HG03442 (cell line): ENCODE measurements around the gene SAMD4A.

Experiments used
- ATAC-seq: cut with Tn5 transposase; IDR thresholded peaks from one replicate; pipeline ENCODE4 v1.9.1; 2021; ENCODE audit warnings: mild to moderate bottlenecking, moderate library complexity; ENCODE audit not compliant: unreplicated experiment

SAMD4A gene

DNA sequence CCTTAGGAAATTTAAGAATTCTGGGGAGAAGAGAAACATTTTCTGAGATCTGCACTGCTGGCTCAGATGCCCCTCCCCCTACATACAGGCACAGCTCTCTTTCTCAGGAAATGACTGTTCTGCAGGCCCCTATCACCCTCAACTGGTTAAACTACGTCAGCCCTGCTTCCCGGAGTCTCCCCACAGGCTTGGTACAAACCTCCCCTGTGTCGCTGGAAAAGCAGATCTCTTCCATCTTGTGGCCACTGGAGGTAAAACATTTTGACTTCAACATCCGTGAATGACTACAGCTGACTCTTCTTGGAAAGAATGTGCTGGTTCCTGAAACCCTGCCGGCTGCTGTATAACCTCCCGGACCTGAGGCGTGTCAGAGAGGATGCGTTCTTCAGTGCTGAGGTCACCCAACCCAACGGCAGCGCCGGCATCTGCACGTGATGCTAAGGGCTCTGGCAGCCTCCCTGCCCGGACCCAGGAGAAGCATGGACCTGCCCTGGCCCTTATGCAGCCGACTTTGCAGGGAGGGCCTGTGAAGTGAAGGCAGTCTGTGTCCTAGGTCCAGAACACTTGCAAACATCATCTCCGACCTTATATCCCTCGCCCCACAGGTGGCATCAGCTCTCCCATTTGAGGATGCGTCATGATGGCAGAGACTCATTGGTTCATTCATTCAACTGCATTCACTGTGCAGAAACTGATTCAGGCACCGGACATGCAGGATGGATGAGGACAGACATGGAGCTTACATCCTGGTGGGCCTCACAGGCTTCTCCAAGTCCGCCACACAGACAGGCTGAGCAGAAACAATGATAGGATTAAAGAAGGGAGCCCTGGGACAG lies 206.5 kb downstream of the SAMD4A start:
- ATAC-seq = peak; percentile 53

DNA sequence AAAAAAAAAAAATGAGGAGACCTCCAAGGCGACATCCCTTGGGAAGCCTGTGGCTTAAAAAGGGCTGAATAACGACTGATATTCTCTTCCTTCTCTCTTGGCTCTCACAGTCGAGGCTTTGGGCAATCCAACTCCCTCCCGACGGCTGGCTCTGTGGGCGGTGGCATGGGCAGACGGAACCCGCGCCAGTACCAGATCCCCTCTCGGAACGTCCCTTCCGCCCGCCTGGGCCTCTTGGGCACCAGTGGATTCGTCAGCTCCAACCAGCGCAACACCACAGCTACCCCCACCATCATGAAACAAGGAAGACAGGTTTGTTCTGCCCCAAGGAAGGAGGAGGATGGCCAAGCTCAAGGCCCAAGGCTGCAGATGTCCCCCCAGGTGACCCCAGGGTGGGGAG lies 207.9 kb downstream of the SAMD4A start:
- no peak for ATAC-seq

DNA sequence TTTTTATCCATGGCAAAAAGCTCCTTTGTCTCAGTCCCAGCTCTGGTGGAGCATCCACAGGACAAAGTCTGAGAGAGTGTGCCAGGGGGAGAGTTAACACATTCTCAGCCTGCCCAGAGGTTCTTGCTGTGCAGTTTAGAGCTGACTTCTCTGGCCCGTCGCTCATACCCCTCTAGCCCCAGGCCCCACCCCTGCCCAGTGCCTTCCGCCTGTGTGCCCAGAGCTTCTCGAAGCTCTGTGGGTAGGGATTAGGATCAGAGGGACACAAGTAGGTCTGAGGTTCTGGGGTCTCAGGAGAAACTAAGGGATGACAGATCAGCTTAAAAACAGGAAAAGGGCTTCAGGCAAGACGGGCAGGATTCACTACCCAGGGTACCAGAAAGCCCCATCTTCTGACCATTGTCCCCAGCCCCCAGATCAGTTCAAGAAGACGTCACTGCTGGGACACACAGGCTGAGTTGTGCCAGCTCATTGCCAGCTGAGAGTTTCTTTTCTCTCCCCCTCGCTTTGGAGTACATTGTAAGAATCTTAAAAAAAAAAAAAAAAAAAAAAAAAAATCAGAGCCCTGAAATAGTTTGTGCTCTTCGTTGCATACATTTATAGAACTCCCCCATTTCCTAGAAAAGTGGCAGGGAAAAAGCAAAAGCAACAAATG lies 208.7 kb downstream of the SAMD4A start:
- no peak for ATAC-seq

DNA sequence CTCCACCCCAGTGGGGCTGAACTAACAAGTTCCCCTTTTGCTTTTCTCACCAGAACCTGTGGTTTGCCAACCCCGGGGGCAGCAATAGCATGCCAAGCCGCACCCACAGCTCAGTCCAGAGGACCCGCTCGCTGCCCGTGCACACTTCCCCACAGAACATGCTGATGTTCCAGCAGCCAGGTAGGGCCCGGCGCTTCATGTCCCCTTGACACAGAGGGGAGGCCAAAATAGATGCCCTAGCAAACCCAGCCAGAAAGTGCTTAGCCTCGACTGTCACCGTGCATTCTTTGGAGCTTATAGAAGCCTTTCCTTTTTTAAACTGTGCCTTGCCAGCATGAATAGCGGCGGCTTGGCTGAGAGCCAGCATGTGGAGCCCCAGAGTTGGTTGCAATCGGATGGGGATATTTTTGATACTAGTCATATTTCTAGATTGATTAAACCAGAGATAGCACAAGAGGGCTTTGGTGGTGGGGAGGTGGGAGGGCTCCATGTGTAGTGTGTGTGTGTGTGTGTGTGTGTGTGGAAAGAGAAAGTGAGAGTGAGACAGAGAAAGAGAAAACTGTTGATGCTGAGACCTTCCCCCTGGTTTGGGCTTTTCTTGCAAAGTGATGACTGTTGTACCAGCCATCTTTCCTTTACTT lies 209.6 kb downstream of the SAMD4A start:
- peak; percentile 33 for ATAC-seq

DNA sequence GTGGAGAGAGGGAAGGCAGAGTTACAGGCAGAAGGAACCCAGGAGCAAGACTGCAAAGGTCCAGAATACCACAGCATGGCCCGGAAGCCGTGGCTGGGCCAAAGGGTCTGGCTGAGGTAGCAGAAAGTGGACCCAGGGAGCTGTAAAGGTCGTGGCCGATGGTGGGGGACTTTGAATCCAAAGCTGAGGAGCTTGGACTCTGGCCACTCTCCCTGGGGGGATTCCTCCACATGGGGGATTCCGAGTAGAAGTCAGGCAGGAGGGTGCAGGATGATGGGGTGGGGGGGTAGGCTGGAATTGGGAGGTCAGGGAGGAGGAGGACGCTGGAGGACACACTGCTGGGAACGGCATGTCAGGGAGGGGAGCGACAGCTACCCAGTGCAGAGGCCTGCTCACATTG lies 210.5 kb downstream of the SAMD4A start:
- ATAC-seq = no peak

DNA sequence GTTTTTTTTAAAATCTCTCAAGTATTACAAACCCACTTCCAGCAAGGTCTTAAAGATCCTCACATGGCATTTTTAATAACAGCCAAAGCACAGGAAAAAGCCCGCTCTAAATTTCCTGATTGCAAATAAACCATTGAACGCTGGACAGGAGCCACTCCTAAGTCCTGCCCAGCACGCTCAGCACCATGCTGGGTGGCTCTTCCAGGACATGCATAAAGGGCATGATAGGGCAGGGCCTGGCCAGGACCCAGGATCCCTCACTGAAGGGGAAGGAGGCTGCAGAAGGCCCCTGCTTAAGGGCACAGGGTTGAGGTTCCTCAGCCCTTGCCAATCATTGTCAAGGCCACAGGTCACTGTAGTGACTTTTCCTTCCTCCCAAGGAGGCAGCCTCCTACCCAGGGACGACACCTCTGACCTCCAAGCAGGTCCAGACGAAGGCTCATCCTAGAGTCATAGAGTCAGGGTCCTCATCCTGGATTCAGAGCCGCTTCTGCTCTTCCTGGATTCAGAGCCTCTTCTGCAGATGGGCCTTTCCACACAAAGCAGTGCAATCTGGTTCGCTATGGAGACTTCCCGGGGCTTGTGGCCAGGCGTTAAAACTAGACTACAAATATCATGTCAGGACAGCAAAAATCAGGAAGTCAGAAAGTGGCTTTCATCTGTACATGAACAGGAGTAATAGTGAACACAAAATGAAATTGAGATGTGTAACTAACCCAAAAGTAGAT lies 211.9 kb downstream of the SAMD4A start:
- ATAC-seq = no peak

DNA sequence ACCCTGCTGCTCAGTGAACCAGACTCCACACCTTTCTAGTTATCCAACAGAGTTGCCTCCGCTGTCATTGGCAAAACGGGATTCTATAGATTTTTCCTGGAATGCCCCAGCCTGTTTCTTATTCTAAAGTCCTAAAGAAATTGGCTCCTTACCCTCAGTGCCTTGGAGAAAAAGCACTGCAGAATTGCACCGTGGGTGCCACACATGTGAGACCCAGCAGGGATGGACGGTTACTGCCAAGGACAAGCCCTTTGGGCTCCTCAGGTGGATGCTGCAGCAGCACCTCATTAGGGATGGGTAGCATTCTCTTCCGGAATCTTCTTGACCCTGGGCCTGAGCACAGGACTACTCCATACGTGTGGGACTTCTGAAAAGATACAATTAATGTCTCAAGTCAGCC lies 214.2 kb downstream of the SAMD4A start:
- ATAC-seq = no peak

DNA sequence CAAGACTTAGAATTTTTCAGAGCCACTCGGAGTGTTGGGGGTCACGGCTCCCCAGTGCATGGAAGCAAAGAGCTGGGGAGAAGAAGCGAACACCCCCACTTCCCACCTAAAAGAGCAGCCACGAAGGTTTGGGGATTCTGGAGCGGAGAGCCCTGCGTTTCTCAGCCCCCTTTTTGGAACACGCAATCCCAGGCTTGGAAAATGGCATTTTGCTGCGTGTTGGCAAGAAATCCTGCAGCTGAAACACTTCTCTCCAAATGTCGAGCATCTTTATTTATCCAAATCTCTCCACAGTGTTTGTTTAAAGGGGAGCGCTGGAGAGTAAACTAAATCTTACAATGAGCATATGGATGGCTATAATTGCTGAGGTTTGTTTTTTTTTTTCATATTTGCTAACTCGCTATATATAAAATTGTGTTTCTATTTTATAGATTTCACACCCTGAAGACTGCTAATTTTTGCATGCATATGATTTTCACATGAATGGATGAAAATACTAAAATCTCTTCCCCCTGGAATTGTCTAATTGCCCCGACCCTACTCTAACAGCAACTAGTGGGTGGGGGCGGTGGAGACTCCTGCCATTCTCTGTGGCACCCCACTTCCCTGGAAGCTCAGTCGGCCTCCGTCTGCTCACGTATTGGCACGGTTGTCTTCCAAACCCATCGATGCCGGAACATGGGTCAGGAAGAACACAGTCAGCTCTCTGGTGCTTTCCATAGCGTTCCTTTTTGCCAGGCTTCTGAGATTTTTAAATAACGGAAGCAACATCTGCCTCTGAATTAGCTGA lies 215.2 kb downstream of the SAMD4A start:
- no peak for ATAC-seq

DNA sequence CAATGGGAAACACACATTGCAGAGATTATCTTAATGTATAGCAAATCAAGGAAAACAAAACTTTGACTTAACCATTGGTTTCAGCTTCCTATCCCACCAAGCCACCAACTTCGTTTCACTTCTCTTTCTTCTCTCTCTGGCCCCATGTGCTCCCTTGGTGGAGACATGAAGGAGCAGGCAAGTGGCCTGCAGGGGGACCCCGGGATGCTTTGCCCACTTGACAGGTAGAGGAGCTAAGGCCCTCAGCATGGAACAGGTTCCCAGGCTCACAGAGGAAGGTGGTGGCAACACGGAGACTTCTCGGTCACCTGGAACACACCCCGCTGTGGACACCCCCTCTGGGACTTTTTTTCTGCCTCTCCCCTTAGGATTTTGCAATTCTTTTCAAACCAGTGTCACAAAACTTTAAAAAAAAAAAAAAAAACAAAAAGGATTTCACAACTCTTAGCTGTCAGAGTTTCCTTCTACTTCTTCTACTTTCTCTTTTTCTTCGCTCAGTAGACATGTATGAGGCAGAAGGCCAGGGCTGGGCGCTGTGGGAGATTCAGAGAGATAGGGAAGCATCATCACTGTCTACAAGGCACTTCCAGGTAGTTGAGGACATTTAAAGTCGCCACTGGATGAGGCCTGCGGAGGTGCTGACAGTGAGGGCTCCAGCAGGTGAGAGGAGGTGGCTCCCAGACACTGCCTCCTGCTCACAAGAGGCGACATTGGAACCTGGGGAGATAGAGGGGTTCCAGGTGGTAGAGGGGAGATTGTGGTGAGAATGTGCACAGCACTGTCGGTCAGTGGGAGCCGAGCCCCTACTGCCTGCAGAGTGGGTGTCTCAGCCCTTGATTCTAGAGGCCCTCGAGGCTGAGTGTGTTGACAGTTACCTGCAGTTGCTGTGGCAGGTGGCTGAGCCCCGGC lies 216.1 kb downstream of the SAMD4A start:
- ATAC-seq = peak; percentile 84

DNA sequence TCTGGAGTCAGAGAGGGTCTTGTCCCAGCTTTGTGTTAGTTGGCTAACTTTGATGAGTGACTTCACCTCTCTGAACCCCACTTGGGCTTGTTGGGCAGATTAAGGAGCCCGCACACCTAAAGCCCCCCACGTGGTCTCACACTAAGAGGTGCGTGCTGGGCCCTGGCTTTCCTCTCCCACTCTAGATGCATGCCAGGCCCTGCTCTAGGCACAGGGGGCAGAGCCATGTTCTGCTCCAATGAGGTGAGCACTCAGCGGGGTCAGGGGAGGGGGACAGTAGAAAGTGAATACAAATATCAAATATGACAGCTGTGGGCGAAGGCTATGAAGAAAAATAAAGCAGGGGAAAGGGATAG lies 216.7 kb downstream of the SAMD4A start:
- no peak for ATAC-seq

DNA sequence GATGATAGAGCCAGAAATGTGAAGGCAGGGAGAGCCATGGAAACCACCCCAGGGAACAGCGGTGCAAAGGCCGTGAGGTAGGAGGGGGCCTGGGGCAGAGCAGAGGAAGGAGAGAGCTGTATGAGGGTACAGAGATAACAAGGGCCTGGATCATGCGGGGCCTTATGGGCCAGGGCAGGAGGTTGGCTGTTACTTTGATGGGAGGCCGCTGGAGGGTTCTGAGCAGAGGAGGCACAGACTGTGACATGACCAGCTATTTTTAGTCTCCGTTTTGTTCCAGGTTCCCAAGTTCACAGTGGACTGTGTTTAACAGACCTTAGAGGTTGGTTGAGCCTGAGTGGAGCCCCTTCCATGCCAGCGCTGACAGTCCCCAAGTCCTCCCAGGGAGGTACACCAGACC lies 217.1 kb downstream of the SAMD4A start:
- no peak for ATAC-seq

DNA sequence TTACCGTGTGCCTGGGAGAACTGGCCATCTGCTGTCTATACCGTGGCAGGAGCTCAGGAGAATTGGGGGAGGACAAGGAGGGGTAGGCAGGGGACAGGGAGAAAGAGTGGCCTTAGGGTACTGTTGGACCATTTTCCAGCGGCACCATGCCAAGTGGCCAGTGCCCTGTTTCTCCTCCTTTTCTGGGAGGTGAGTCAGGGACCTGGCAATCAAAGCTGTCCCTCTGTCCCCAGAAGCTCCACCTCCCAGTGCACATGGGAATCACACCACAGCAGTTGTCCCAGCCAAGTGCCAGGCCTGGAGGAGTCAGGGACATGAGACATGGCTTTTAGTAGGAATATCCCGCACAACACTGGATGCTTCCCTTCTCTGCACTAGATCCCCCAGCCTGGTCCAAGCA lies 217.7 kb downstream of the SAMD4A start:
- no peak for ATAC-seq

DNA sequence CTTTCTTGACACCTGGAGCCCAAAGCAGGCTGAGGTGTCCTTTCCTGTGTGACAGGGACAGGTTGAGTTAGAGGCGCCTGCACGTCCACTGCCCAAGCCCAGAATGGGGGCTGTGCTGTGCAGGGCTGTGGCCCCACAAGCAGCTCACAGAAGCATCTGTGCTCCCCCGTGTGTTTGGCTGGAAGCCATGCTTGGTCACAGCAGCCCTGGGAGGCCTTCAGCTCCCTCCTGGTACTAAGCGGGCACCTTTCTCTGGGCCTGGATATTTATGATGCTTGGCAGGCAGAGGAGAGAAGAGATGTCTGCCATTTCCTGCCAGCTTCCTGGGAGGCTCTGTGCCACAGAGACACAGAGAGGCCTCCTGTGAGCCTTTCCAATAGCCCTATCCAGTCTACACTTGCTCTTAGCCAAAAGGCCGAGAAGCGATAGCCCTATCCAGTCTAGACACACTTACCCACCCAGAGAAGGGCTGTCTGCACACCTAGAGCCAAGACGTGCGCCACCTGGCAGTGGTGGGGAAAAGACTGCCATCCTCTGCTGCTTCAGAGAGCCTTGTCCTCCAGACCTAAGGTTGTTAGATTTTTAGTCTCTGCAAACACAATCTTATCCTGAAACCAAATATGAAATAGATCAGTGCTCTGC lies 218.3 kb downstream of the SAMD4A start:
- ATAC-seq = no peak

DNA sequence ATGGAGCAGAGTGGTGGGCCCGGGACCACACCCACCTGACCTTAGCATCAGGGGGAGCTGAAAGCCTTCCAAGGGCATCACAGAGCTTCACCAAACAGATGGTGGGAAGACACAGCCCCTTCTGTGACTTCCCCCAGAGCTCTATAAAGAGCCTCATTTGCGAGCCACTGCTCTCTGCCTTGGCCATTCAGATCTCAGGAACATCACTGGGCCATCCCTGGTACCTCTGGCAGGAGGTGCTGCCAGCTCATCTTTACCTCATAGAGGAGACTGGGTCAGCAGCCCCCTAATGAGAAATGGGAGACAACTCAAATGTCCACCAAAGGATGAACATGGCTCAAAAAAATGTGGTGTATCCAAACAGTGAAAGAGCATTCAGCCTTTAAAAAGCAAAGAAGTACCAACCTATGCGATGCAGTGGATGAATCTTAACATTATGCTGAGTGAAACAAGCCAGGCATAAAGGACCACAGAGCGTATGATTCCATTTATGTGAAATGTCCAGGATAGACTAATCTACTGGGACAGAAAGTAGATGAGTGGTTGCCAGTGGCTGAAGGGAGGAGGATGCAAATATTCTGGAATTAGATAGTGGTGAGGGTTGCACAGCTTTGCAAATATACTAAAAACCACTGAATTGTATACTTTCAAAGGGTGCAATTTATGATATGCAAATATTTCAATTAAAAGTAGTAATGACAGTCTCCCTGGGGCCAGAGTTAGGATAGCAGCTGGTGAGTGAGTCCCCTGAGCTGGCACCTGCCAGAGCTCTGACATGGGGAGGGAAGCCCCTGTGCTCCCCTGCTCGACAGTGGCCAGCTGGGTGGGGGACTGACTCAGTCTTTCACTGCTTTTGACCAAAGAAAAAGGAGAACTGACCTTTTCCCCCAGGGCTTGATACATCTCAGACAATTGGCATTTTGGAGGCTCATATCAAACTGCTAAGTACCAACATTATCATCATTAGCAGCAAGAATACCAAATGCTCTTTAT lies 219.1 kb downstream of the SAMD4A start:
- ATAC-seq = no peak

DNA sequence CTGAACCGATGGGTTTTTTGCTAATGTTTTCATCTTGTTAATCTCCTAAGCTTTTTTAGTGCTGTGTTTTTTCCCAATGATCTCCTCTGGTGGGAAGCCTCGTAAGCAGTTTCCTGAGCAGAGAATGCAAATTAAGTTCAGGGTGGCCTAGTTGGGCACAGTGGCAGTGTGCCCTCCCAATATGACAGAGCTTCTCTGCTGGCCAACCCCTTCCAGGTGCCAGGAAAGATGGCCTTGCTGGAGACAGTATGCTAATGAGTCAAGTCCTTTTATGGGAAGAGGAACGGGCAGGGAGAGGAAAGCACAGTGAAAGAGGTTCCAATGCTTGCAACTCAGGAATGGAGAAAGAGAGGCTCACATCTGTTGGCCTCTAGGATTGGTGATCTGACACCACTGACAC lies 219.9 kb downstream of the SAMD4A start:
- no peak for ATAC-seq

DNA sequence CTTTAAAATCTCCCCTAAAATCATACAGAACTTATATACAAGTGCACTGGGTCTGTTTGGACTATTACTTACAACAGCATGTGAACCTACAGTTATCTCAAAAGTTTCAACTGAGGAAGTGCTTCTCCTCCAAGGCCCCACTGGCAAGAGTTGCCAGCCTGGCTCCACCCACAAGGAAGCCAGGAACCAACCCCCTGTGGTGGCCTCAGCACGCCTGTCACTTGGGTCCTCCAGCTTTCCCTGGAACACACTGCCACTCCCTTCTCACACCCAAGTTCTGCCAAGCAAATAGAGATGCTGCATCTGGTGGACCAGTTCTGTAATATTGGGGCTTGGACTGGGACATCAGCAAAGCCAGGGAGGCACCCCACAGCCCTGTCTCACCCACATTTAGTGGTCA lies 220.3 kb downstream of the SAMD4A start:
- no peak for ATAC-seq

DNA sequence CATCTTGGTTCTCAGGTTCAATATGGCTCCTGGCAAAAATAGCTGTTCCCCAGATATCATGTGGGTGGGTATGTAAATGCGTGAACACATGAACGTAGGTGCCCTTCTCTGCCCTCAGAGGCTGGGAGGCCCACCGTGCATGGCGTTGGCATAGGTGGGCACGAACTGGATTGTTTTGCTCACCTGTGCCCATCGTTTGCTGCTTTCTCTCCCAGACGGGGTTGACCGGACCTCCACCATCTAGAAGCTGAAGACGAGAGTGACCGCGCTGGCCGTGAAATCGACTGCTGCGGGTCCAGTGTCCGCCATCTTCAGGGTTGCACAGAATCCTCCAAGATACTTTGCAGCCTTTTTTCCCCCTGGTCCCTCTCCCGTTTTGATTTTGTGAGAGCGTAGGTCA lies 221.8 kb downstream of the SAMD4A start:
- ATAC-seq = no peak

DNA sequence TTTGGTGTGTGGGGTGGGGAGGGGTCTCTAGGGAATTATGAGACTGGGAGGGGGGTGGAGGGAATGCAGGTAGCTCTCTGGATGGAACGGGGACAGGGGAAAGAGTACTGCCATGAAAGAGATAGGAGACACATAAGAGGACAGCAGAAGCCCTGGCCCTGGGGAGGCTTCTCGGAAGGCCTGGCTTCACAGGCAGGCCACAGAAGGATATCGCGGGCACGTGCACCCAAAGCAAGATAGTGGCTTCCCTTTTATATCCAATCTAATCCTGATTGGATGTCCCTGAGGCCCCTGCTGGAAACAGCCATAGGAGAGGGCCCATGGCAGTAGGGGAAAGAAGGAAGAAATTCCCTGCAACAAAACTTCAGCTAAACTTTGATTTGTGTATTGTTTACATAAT lies 222.2 kb downstream of the SAMD4A start:
- ATAC-seq = no peak
